NCI-H526 treated with DMSO at 0.1 percent for 48 hours (cell line): ENCODE measurements around the gene THAP8.

Experiments used
- DNase-seq: peaks from one replicate; lab custom pipeline; 2025; lab: John Stamatoyannopoulos, UW

Gene THAP8

GRCh38 chr19:36054119-36054732 is at the start of gene THAP8:
TSS of gene THAP8 (minus strand) at chr19:36054285. CDS start at chr19:36054217, 68 bp downstream.
- peak; percentile 99 for DNase-seq

GRCh38 chr19:36103040-36103626 is 49.0 kb upstream of the THAP8 start:
- no peak for DNase-seq

- DNase-seq, result no peak
Measured at GRCh38 chr19:36101550-36102327, 47.7 kb upstream of the THAP8 start.

- no peak for DNase-seq
Measured at GRCh38 chr19:36100476-36100875, 46.4 kb upstream of the THAP8 start.

GRCh38 chr19:36099166-36099785 is 45.2 kb upstream of the THAP8 start:
- DNase-seq, result no peak

GRCh38 chr19:36097036-36097435 is 43.0 kb upstream of the THAP8 start:
- DNase-seq, result no peak

- no peak for DNase-seq
Measured at GRCh38 chr19:36093687-36094086, 39.6 kb upstream of the THAP8 start.

GRCh38 chr19:36093146-36093662 is 39.1 kb upstream of the THAP8 start:
- DNase-seq, result no peak

GRCh38 chr19:36092566-36092965 is 38.5 kb upstream of the THAP8 start:
- no peak for DNase-seq

- DNase-seq, result no peak
Measured at GRCh38 chr19:36090910-36091695, 37.0 kb upstream of the THAP8 start.

- no peak for DNase-seq
Measured at GRCh38 chr19:36089847-36090246, 35.8 kb upstream of the THAP8 start.

GRCh38 chr19:36086326-36086725 is 32.2 kb upstream of the THAP8 start:
- DNase-seq, result no peak

- DNase-seq, result no peak
Measured at GRCh38 chr19:36084231-36085009, 30.3 kb upstream of the THAP8 start.

- no peak for DNase-seq
Measured at GRCh38 chr19:36082916-36083315, 28.8 kb upstream of the THAP8 start.

GRCh38 chr19:36081894-36082293 is 27.8 kb upstream of the THAP8 start:
- DNase-seq, result no peak

- no peak for DNase-seq
Measured at GRCh38 chr19:36081385-36081784, 27.3 kb upstream of the THAP8 start.

GRCh38 chr19:36079389-36079945 is 25.4 kb upstream of the THAP8 start:
- DNase-seq, result no peak

GRCh38 chr19:36073121-36073876 is 19.2 kb upstream of the THAP8 start:
- DNase-seq, result no peak

- no peak for DNase-seq
Measured at GRCh38 chr19:36072081-36072480, 18.0 kb upstream of the THAP8 start.
